ENCODE measurements around the gene ZNF215. TPM values are rescaled to one million over a fixed set of nuclear protein-coding genes. Genes with fewer than 3 reads are reported as not detected.

The ZNF215 gene
- total and polyA plus RNA-seq, 2 donors from 2014 or later, result 0.56 to 6.4 TPM

DNA sequence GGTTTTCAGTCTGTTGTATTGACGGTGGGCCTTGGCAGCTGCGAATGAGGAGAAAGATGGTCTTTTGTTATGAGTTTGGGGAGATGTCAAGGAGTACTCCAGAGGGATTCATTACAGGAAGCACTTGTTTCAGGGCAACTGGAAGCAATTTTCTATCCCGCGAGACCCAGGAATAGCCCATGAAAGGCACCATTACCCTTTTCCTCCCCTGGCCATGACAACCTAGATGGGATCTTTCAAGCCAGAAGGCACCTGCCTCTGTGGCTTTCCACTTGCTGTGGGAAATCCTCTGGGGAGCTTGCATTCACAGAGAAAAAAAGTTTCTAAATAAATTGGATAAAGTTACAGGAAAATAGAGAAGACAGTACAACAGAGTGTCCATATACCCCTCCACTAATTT is 2.7 kb downstream of the ZNF215 start:
- Histone ChIP-seq H3K36me3 (ENCODE audit: control insufficient read depth in 2 of 3, insufficient read depth in 3 of 3, low read length in 3 of 3) (no peaks in the 10 kb centered on the region), H3K27ac (ENCODE audit: low read depth in 2 of 2, low read length in 2 of 2) (no peak overlapping the region), H3K9me3 (ENCODE audit: control insufficient read depth in 2 of 3, insufficient read depth in 1 of 3, low read length in 3 of 3) (no peaks in the 10 kb centered on the region), H3K27me3 (ENCODE audit: control insufficient read depth, insufficient read depth, low read length) (no peaks in the 10 kb centered on the region), H3K4me1 (ENCODE audit: control insufficient read depth in 2 of 3, insufficient read depth in 2 of 3, low read depth in 1 of 3, low read length in 3 of 3) (peaks cover 0 to 7% (median 4%) of the 10 kb centered on the region in 3 donors), H3K9ac (ENCODE audit: low read length in 3 of 3) (no peak overlapping the region), H3K4me3 (ENCODE audit: low read length in 3 of 3) (no peak overlapping the region)
- FAIRE-seq (no peak), DNase-seq (no peak)
- no peak for TF ChIP-seq CTCF (IDR thresholded peaks at IDR 0.05; ENCODE audit: borderline replicate concordance, extremely low read depth, insufficient read depth)
- intact Hi-C loops (cut with DNase I), result no loop called here

DNA sequence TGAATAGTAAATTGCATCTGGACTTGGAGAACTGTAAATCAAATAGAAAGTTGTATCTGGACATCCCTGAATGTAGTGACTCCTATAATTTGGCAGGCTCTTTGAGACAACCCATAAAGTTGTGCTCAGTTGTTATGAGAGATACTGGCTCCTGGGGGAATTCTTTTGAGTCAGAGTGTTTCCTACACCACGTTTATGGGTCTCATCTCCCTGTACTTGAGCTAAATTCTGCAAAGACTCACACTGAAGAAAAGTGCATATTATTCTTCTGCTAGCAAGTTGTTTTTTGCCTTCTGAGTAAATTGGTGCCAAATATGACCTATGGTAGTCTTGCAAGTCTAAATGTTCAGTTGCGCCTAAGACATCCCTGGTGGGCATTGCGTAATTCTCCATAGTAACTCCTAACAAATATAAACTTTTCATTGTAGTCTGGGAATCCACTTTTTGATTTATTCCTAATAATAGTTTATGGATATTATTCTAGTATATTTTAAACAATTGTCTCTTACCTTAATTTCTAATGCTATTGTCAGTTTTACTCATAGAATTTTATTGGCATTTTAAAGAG is 5.0 kb downstream of the ZNF215 start:
- Histone ChIP-seq H3K27me3 (ENCODE audit: control insufficient read depth, insufficient read depth, low read length) (no peaks in the 10 kb centered on the region), H3K4me3 (ENCODE audit: low read length in 3 of 3) (no peak overlapping the region), H3K27ac (ENCODE audit: low read depth in 2 of 2, low read length in 2 of 2) (no peak overlapping the region), H3K36me3 (ENCODE audit: control insufficient read depth in 2 of 3, insufficient read depth in 3 of 3, low read length in 3 of 3) (no peaks in the 10 kb centered on the region), H3K9ac (ENCODE audit: low read length in 3 of 3) (no peak overlapping the region), H3K9me3 (ENCODE audit: control insufficient read depth in 2 of 3, insufficient read depth in 1 of 3, low read length in 3 of 3) (no peaks in the 10 kb centered on the region), H3K4me1 (ENCODE audit: control insufficient read depth in 2 of 3, insufficient read depth in 2 of 3, low read depth in 1 of 3, low read length in 3 of 3) (peaks cover 0 to 4% (median 4%) of the 10 kb centered on the region in 3 donors)
- DNase-seq (no peak), FAIRE-seq (no peak)
- no peak for TF ChIP-seq CTCF (IDR thresholded peaks at IDR 0.05; ENCODE audit: borderline replicate concordance, extremely low read depth, insufficient read depth)
- intact Hi-C loops (cut with DNase I), result no loop called here

DNA sequence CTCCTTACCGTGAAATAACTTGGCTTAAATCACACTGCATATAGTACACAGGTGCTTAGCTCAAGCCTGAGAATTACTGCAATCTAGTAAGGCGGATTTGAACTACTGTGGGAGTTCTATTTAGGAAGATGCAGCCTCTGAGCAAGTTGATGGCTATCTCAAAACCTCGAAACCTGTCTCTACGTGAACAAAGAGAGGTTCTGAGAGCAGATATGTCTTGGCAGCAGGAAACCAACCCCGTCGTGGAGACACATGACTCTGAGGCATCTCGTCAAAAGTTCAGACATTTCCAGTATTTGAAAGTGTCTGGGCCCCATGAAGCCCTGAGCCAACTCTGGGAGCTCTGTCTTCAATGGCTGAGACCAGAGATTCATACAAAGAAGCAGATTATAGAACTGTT is 5.9 kb downstream of the ZNF215 start:
- no peak overlapping the region for H3K27ac ChIP-seq (ENCODE audit: low read depth in 2 of 2, low read length in 2 of 2)
- DNase-seq (no peak), FAIRE-seq (no peak)
- H3K27me3 ChIP-seq (ENCODE audit: control insufficient read depth, insufficient read depth, low read length), result no peaks in the 10 kb centered on the region
- no peak overlapping the region for H3K4me3 ChIP-seq (ENCODE audit: low read length in 3 of 3)
- no peak for TF ChIP-seq CTCF (IDR thresholded peaks at IDR 0.05; ENCODE audit: borderline replicate concordance, extremely low read depth, insufficient read depth)
- peaks cover 0 to 4% (median 4%) of the 10 kb centered on the region in 3 donors for H3K4me1 ChIP-seq (ENCODE audit: control insufficient read depth in 2 of 3, insufficient read depth in 2 of 3, low read depth in 1 of 3, low read length in 3 of 3)
- H3K9me3 ChIP-seq (ENCODE audit: control insufficient read depth in 2 of 3, insufficient read depth in 1 of 3, low read length in 3 of 3), result no peaks in the 10 kb centered on the region
- no peaks in the 10 kb centered on the region for H3K36me3 ChIP-seq (ENCODE audit: control insufficient read depth in 2 of 3, insufficient read depth in 3 of 3, low read length in 3 of 3)
- intact Hi-C loops (cut with DNase I), result no loop called here
- H3K9ac ChIP-seq (ENCODE audit: low read length in 3 of 3), result no peak overlapping the region

DNA sequence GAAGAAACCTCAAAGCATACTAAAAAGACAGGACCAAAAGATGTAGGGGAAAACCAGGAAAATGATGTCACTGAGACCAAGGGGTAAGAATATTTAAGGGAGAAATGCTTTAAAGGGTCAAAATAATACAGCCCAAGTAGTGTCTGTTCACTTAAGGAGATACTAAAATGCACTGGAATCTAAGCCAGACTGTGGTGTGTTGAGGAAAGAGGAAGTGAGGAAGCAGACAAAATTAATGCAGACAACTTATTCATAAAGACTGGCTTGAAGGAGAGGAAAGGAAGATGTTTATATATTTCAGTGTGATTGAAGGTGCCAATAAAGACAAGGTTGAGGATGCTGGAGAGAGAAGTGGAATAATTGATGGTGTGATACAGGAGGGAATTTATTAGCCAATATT is 15.7 kb downstream of the ZNF215 start:
- no peak overlapping the region for H3K4me3 ChIP-seq (ENCODE audit: low read length in 3 of 3)
- intact Hi-C loops (cut with DNase I), result no loop called here
- FAIRE-seq (no peak), DNase-seq (no peak)
- H3K9me3 ChIP-seq (ENCODE audit: control insufficient read depth in 2 of 3, insufficient read depth in 1 of 3, low read length in 3 of 3), result no peaks in the 10 kb centered on the region
- H3K4me1 ChIP-seq (ENCODE audit: control insufficient read depth in 2 of 3, insufficient read depth in 2 of 3, low read depth in 1 of 3, low read length in 3 of 3), result no peaks in the 10 kb centered on the region
- H3K36me3 ChIP-seq (ENCODE audit: control insufficient read depth in 2 of 3, insufficient read depth in 3 of 3, low read length in 3 of 3), result no peaks in the 10 kb centered on the region
- no peak overlapping the region for H3K27ac ChIP-seq (ENCODE audit: low read depth in 2 of 2, low read length in 2 of 2)
- no peak overlapping the region for H3K9ac ChIP-seq (ENCODE audit: low read length in 3 of 3)
- no peak for TF ChIP-seq CTCF (IDR thresholded peaks at IDR 0.05; ENCODE audit: borderline replicate concordance, extremely low read depth, insufficient read depth)
- H3K27me3 ChIP-seq (ENCODE audit: control insufficient read depth, insufficient read depth, low read length), result no peaks in the 10 kb centered on the region

Data from kidney (tissue), 14 donors.